GM06990 (cell line): ENCODE measurements around the gene MAP3K21.

Experiments used
- DNase-seq: peaks from one replicate; pipeline ENCODE4 v3.0.0-alpha.2; 2011; ENCODE audit not compliant: insufficient read length; ENCODE audit errors: extremely low read depth
- H3K27me3 ChIP-seq: replicated peaks from 2 replicates; pipeline ENCODE4 v1.6.0; 2011; ENCODE audit warnings: low read length; ENCODE audit not compliant: control insufficient read depth, insufficient read depth
- H3K36me3 ChIP-seq: 2 replicates; pipeline ENCODE4 v1.5.1; 2011; ENCODE audit warnings: low read length; ENCODE audit not compliant: control insufficient read depth, insufficient read depth
- H3K4me3 ChIP-seq: replicated peaks from 2 replicates; pipeline ENCODE4 v1.5.1; 2011; ENCODE audit warnings: low read depth, mild to moderate bottlenecking, control low read depth, low read length
- TF ChIP-seq, protein P1 (sequence below): IDR thresholded peaks from 2 replicates; pipeline ENCODE4 v1.5.1; 2011; ENCODE audit warnings: low read length, control low read depth, mild to moderate bottlenecking, inconsistent platforms; ENCODE audit not compliant: insufficient read depth, poor library complexity, severe bottlenecking

Gene MAP3K21

DNA sequence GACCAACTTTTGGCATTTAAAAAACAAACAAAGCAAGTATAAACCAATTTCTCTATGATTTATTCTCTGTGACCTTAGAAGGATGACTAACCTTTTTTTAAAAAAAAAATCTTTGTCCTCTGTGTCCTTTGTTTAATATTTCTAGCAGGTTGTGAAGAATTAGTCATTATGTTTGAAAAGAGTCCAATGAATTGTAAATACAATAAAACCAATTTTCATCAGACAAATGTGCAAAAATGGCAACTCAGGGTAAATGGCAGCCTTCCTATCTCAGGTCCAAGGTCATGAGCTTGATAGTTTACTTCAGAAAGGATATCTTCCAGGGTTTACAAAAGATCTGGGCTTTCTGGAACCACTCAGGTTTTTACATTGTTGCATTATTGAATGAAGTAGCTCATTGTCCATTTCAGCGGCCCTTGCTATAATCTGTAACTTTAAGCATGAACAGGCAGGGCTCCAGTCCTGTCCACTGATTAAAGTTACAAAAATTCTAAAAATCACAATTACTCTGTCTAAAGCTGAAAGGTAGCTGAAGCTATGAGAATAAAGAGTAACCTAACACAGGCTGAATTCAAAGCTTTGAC is 11.7 kb upstream of the MAP3K21 start:
- DNase-seq: no peak
- H3K27me3 ChIP-seq: peaks cover 2% of the 10 kb centered on the region; the same call in 1 of the 2 replicates
- no peaks in the 10 kb centered on the region for H3K36me3 ChIP-seq
- H3K4me3 ChIP-seq: no peak overlapping the region
- TF ChIP-seq, protein P1, sequence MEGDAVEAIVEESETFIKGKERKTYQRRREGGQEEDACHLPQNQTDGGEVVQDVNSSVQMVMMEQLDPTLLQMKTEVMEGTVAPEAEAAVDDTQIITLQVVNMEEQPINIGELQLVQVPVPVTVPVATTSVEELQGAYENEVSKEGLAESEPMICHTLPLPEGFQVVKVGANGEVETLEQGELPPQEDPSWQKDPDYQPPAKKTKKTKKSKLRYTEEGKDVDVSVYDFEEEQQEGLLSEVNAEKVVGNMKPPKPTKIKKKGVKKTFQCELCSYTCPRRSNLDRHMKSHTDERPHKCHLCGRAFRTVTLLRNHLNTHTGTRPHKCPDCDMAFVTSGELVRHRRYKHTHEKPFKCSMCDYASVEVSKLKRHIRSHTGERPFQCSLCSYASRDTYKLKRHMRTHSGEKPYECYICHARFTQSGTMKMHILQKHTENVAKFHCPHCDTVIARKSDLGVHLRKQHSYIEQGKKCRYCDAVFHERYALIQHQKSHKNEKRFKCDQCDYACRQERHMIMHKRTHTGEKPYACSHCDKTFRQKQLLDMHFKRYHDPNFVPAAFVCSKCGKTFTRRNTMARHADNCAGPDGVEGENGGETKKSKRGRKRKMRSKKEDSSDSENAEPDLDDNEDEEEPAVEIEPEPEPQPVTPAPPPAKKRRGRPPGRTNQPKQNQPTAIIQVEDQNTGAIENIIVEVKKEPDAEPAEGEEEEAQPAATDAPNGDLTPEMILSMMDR: no peak

DNA sequence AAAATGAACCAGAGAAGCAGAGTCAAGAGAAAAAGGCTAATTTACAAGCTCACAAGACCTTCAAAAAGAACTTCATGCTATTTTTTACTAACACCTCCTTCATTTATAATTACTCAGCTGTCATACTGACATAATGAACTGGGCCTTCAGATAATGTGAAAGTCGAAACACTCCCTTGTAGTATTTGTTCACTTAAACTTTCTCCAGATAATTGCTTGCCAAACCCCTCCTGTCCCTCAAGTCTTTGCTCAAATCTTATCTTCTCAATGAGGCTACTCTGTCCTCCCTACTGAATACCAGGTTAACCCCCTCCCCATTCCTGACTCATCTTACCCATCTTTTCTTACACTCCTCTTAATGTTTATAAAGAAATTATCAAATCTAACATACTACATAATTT is 11.1 kb upstream of the MAP3K21 start:
- H3K27me3 ChIP-seq: peaks cover 2% of the 10 kb centered on the region; the same call in 1 of the 2 replicates
- no peaks in the 10 kb centered on the region for H3K36me3 ChIP-seq
- DNase-seq: no peak
- no peak overlapping the region for H3K4me3 ChIP-seq
- TF ChIP-seq, protein P1: no peak

DNA sequence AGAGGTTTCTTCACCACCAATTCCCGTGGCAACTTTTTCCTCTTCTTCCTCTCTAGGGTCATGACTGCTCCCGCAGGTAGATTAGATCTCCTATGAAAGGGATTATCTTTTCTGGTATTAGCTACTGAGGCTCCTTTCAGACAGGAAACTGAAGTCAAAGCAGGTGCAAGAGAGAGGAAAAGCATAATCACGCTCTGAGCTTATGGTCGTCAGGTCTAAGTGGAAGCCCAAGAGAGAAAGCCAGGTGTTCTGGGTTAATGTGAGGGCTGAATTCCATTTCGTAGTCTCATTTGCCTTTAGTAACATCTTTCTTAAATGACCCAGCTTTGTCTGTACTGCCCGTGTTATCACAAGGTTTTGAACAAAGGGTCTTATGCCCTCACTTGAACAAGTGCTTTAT is 8.3 kb upstream of the MAP3K21 start:
- H3K36me3 ChIP-seq: no peaks in the 10 kb centered on the region
- H3K4me3 ChIP-seq: no peak overlapping the region
- DNase-seq: no peak
- TF ChIP-seq, protein P1: no peak
- H3K27me3 ChIP-seq: peaks cover 2% of the 10 kb centered on the region

DNA sequence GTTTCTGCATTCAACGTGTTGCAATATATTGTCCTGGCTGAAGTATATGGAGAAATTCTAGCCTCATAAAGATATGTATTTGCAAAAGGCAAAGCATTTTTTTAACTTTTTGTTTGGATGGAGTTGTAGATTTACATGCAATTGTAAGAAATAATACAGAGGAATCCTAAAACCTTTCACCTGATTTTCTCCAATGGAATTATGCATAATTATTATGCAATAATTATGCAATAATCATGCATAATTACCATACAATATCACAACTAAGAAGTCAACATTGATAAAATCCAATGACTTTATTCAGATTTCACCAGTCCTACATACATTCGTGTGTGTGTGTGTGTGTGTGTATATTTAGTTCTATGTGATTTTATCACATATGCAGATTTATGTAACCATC is 7.5 kb upstream of the MAP3K21 start:
- TF ChIP-seq, protein P1: no peak
- Histone ChIP-seq H3K4me3 (no peak overlapping the region), H3K36me3 (no peaks in the 10 kb centered on the region), H3K27me3 (peaks cover 2% of the 10 kb centered on the region)
- no peak for DNase-seq

- Histone ChIP-seq H3K4me3 (no peak overlapping the region), H3K36me3 (no peaks in the 10 kb centered on the region), H3K27me3 (peaks cover 2% of the 10 kb centered on the region; the same call in 1 of the 2 replicates)
- no peak for DNase-seq
- TF ChIP-seq, protein P1: no peak
Measured at GRCh38 chr1:233323718-233324117, 3.8 kb upstream of the MAP3K21 start.

DNA sequence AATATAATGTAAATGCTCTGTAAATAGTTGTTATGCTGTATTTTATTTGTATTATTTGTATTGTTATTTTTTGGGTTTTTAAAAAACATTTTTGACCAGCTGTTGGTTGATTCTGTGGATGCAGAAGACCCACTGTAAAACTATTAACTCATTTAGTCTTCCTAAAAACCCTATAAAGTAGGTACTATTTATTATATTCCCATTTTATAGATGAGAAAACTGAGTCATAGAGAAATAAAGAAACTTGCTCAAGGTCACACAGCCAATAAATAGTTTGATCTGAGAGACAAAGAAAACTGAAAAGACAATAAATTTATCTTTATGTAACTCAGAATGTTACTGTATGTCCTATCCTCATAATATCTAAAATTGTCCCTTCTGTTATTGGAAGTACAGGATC is 1.2 kb upstream of the MAP3K21 start:
- no peaks in the 10 kb centered on the region for H3K36me3 ChIP-seq
- no peak for DNase-seq
- H3K27me3 ChIP-seq: no peaks in the 10 kb centered on the region; the same call in 1 of the 2 replicates
- TF ChIP-seq, protein P1: no peak
- H3K4me3 ChIP-seq: no peak overlapping the region
